Measurements from ENCODE around the gene DGCR2. TPM values are rescaled to one million over a fixed set of nuclear protein-coding genes. Genes with fewer than 3 reads are reported as not detected.

The DGCR2 gene
- total and polyA plus RNA-seq, 10 of the 15 experiments (the other 5 are each of a cell fraction or from before 2014, with no cell fraction given): 0.19 to 28.4 (median 16.0) TPM

DNA sequence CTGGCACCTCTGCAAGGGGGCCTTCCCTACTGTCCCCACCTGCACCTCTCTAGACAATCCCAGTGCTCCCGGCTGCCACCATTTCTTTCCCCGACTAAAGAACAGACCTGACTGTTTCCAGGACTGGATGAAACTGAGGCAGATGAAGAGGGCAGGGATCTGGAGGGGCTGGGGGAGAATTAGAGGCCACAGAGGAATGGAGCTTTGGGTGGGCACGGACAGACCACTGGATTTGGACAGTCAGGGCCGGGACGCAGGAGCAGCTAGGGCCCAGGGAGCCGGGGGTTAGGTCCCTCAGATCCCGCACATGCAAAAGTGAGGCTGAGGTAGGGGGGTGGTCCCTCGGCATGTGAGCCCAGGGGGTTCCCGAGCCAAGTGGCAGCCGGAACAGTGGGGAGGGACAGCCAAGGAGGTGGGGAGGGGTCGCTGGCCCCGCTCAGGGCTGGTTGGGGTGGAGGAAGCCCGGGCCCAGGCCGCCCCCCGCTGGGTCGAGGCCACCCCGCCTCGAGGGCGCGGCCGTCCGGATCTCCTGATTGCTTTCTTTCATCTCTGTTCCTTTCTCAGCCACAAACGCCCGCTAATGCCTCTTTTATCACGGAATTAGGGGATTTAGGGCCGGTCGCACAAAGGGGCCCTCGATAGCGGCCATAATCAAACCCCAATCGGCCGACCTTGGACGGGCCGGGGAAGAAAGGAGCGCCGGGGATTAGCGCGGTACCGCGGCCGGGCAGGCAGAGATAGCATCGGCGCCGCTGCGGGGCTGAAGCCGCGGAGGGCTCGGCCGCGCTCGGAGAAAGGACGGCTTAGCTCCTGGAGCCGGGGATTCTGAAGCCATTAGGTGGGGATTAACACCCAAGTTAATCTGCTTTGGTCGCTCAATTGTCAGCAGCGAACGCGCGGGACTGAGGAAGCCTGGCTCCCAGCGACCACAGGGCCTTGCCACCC, 47.1 kb upstream of the DGCR2 start:
- 21% methylated on average over 58 of the region's 58 CpGs for WGBS (ENCODE audit: insufficient coverage, insufficient replicate concordance, low lambda C conversion rate, missing lambda C conversion rate)
- ChIA-PET RAD21 (ENCODE audit: unreplicated experiment) (no interaction called here), CTCF (interaction anchor here (1.8 kb wide), 1 partner anchor 10 kb away, joined by 4 read pairs; no protein-coding TSS in a partner anchor), POLR2A (interaction anchor here (0.5 kb wide), 1 partner anchor 10 kb away, joined by 3 read pairs; no protein-coding TSS in a partner anchor), SMC1A (ENCODE audit: uncharacterized antibody, unreplicated experiment) (no interaction called here)
- H3K79me2 ChIP-seq (ENCODE audit: control insufficient read depth, insufficient read depth, low read length): peaks cover 30% of the 10 kb centered on the region
- H3K27ac ChIP-seq (ENCODE audit: control insufficient read depth, insufficient read depth): no peak overlapping the region
- H2AFZ ChIP-seq (ENCODE audit: control insufficient read depth, low read depth, low read length): no peak overlapping the region
- no peak overlapping the region for H3K4me3 ChIP-seq
- no peak overlapping the region for H3K9ac ChIP-seq (ENCODE audit: control insufficient read depth, insufficient read depth, low read length)
- no peak for TF ChIP-seq BCL11A (IDR thresholded peaks at IDR 0.05; ENCODE audit: low read depth, low read length)
- no peak for TF ChIP-seq NR2C1 (IDR thresholded peaks at IDR 0.05)
- no peak for TF ChIP-seq RBBP5 (conservative IDR thresholded peaks at IDR 0.05)
- TF ChIP-seq HDAC2 (IDR thresholded peaks at IDR 0.05): no peak
- TF ChIP-seq TBL1XR1 (IDR thresholded peaks at IDR 0.05; ENCODE audit: low read depth, low read length): no peak
- no peak for TF ChIP-seq NFIC (IDR thresholded peaks at IDR 0.05; ENCODE audit: low read depth, low read length)
- no peak for TF ChIP-seq TCF3 (IDR thresholded peaks at IDR 0.05; ENCODE audit: borderline replicate concordance, insufficient read depth, low read depth, low read length)
- no peak for TF ChIP-seq PAX5 (IDR thresholded peaks at IDR 0.05; ENCODE audit: borderline replicate concordance, low read depth, low read length)
- no peak for TF ChIP-seq ZNF207 (IDR thresholded peaks at IDR 0.05; ENCODE audit: borderline replicate concordance)
- no peak for TF ChIP-seq MXI1 (IDR thresholded peaks at IDR 0.05; ENCODE audit: low read depth, low read length)
- TF ChIP-seq, protein P1, sequence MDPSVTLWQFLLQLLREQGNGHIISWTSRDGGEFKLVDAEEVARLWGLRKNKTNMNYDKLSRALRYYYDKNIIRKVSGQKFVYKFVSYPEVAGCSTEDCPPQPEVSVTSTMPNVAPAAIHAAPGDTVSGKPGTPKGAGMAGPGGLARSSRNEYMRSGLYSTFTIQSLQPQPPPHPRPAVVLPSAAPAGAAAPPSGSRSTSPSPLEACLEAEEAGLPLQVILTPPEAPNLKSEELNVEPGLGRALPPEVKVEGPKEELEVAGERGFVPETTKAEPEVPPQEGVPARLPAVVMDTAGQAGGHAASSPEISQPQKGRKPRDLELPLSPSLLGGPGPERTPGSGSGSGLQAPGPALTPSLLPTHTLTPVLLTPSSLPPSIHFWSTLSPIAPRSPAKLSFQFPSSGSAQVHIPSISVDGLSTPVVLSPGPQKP (IDR thresholded peaks at IDR 0.05; ENCODE audit: low read depth, low read length): no peak
- no peak for TF ChIP-seq CHD4 (IDR thresholded peaks at IDR 0.05)
- TF ChIP-seq CBX3 (IDR thresholded peaks at IDR 0.05; ENCODE audit: borderline replicate concordance, low read depth): no peak
- no peak for TF ChIP-seq MYB (IDR thresholded peaks at IDR 0.05; ENCODE audit: borderline replicate concordance, low read depth, low read length)
- TF ChIP-seq CREM (IDR thresholded peaks at IDR 0.05; ENCODE audit: low read depth): no peak
- TF ChIP-seq, protein P2, sequence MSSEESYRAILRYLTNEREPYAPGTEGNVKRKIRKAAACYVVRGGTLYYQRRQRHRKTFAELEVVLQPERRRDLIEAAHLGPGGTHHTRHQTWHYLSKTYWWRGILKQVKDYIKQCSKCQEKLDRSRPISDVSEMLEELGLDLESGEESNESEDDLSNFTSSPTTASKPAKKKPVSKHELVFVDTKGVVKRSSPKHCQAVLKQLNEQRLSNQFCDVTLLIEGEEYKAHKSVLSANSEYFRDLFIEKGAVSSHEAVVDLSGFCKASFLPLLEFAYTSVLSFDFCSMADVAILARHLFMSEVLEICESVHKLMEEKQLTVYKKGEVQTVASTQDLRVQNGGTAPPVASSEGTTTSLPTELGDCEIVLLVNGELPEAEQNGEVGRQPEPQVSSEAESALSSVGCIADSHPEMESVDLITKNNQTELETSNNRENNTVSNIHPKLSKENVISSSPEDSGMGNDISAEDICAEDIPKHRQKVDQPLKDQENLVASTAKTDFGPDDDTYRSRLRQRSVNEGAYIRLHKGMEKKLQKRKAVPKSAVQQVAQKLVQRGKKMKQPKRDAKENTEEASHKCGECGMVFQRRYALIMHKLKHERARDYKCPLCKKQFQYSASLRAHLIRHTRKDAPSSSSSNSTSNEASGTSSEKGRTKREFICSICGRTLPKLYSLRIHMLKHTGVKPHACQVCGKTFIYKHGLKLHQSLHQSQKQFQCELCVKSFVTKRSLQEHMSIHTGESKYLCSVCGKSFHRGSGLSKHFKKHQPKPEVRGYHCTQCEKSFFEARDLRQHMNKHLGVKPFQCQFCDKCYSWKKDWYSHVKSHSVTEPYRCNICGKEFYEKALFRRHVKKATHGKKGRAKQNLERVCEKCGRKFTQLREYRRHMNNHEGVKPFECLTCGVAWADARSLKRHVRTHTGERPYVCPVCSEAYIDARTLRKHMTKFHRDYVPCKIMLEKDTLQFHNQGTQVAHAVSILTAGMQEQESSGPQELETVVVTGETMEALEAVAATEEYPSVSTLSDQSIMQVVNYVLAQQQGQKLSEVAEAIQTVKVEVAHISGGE (CRISPR knock-in tag; IDR thresholded peaks at IDR 0.05): no peak
- no peak for TF ChIP-seq RFX5 (IDR thresholded peaks at IDR 0.05; ENCODE audit: low read depth, low read length)
- no peak for TF ChIP-seq ATF7 (IDR thresholded peaks at IDR 0.05; ENCODE audit: low read depth)
- FAIRE-seq: no peak
- in situ Hi-C loops (cut with MboI) (no loop called here), intact Hi-C loops (cut with micrococcal nuclease; ENCODE audit: unreplicated experiment) (no loop called here)
- no peak for ATAC-seq
- H3K4me2 ChIP-seq (ENCODE audit: control insufficient read depth, insufficient read depth): no peak overlapping the region
- no TSS peak for BruUV-seq (replicated peaks)
- no peaks in the 10 kb centered on the region for H4K20me1 ChIP-seq (ENCODE audit: control insufficient read depth, insufficient read depth)
- H3K36me3 ChIP-seq (ENCODE audit: control insufficient read depth in 2 of 2, insufficient read depth in 2 of 2, low read length in 1 of 2): peaks cover 0 to 1% of the 10 kb centered on the region in 2 experiments; a peak in 2 of 4 replicates
- H3K27me3 ChIP-seq (replicated peaks in 1 of 2; ENCODE audit: control insufficient read depth in 2 of 2, insufficient read depth in 2 of 2, low read length in 1 of 2): peaks cover 5 to 11% of the 10 kb centered on the region in 2 experiments; a peak in 3 of 4 replicates
- no peaks in the 10 kb centered on the region for H3K9me3 ChIP-seq (replicated peaks; ENCODE audit: control insufficient read depth, insufficient read depth, low read length)
- peaks cover 22% of the 10 kb centered on the region for H3K4me1 ChIP-seq (ENCODE audit: control insufficient read depth, insufficient read depth, low read length)
- no peak for DNase-seq (ENCODE audit: low read depth, low spot score)
